ENCODE measurements around the gene BTN2A1.

DNA sequence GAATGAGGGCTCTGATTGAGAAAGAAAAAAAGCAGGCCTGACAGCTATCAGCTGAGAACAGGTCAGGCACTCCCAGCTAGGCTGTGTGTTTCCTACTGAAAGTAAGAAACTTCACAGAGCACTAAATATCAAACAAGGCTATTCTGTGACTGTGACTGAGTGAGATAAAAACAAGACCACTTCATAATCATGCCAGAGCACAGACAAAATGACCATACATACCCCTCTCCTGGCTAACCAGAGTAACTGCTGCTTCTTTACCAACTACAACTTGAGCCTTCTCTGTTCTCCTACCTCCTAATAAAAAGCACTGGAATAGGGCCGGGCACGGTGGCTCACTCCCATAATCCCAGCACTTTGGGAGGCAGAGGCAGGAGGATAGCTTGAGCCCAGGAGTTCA is 35.5 kb downstream of the BTN2A1 start:
- no peak for TF ChIP-seq JUND (CRISPR knock-in tag; IDR thresholded peaks at IDR 0.05)
- no peak for TF ChIP-seq FOXM1 (CRISPR knock-in tag; IDR thresholded peaks at IDR 0.05)
- TF ChIP-seq, protein P1, sequence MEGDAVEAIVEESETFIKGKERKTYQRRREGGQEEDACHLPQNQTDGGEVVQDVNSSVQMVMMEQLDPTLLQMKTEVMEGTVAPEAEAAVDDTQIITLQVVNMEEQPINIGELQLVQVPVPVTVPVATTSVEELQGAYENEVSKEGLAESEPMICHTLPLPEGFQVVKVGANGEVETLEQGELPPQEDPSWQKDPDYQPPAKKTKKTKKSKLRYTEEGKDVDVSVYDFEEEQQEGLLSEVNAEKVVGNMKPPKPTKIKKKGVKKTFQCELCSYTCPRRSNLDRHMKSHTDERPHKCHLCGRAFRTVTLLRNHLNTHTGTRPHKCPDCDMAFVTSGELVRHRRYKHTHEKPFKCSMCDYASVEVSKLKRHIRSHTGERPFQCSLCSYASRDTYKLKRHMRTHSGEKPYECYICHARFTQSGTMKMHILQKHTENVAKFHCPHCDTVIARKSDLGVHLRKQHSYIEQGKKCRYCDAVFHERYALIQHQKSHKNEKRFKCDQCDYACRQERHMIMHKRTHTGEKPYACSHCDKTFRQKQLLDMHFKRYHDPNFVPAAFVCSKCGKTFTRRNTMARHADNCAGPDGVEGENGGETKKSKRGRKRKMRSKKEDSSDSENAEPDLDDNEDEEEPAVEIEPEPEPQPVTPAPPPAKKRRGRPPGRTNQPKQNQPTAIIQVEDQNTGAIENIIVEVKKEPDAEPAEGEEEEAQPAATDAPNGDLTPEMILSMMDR (CRISPR knock-in tag; IDR thresholded peaks at IDR 0.05): peak; percentile 64
- TF ChIP-seq YY1 (IDR thresholded peaks at IDR 0.05; ENCODE audit: insufficient read depth, insufficient replicate concordance, low read depth, low read length): no peak
- no peak for TF ChIP-seq NR2C2 (CRISPR knock-in tag; IDR thresholded peaks at IDR 0.05; ENCODE audit: borderline replicate concordance)
- TF ChIP-seq, protein P2, sequence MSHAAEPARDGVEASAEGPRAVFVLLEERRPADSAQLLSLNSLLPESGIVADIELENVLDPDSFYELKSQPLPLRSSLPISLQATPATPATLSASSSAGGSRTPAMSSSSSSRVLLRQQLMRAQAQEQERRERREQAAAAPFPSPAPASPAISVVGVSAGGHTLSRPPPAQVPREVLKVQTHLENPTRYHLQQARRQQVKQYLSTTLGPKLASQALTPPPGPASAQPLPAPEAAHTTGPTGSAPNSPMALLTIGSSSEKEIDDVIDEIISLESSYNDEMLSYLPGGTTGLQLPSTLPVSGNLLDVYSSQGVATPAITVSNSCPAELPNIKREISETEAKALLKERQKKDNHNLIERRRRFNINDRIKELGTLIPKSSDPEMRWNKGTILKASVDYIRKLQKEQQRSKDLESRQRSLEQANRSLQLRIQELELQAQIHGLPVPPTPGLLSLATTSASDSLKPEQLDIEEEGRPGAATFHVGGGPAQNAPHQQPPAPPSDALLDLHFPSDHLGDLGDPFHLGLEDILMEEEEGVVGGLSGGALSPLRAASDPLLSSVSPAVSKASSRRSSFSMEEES (CRISPR knock-in tag; IDR thresholded peaks at IDR 0.05): no peak
- no peak for TF ChIP-seq TEAD3 (CRISPR knock-in tag; optimal IDR thresholded peaks at IDR 0.05; ENCODE audit: borderline replicate concordance)
- no peak for TF ChIP-seq NFYB (CRISPR knock-in tag; IDR thresholded peaks at IDR 0.05)
- no peak for TF ChIP-seq EP300 (IDR thresholded peaks at IDR 0.05; ENCODE audit: low read depth in 2 of 2, low read length in 2 of 2)
- no peak for TF ChIP-seq EP300 (CRISPR knock-in tag; IDR thresholded peaks at IDR 0.05; ENCODE audit: borderline replicate concordance)
- TF ChIP-seq, protein P3, sequence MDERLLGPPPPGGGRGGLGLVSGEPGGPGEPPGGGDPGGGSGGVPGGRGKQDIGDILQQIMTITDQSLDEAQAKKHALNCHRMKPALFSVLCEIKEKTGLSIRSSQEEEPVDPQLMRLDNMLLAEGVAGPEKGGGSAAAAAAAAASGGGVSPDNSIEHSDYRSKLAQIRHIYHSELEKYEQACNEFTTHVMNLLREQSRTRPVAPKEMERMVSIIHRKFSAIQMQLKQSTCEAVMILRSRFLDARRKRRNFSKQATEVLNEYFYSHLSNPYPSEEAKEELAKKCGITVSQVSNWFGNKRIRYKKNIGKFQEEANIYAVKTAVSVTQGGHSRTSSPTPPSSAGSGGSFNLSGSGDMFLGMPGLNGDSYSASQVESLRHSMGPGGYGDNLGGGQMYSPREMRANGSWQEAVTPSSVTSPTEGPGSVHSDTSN (CRISPR knock-in tag; IDR thresholded peaks at IDR 0.05): no peak
- no peak for TF ChIP-seq ZNF816 (CRISPR knock-in tag; IDR thresholded peaks at IDR 0.05; ENCODE audit: borderline replicate concordance)
